ENCODE results near the gene RALY. TPM values are rescaled to one million over a fixed set of nuclear protein-coding genes. Genes with fewer than 3 reads are reported as not detected.

Gene RALY
- total RNA-seq, 2 experiments from 2014 or later = 136 to 163 TPM

GRCh38 chr20:34045294-34045693, 51.6 kb downstream of the RALY start:
- CTCF ChIA-PET (ENCODE audit: unreplicated experiment) = no interaction called here
- no peak for DNase-seq (ENCODE audit: low spot score)
- peaks cover 6% of the 10 kb centered on the region for H3K4me1 ChIP-seq (ENCODE audit: insufficient read depth, low read length, poor library complexity, severe bottlenecking)
- H3K4me2 ChIP-seq (ENCODE audit: low read length) = no peak overlapping the region
- no peak overlapping the region for H3K4me3 ChIP-seq (ENCODE audit: low read depth, low read length, poor library complexity, severe bottlenecking)
- H2AFZ ChIP-seq (ENCODE audit: low read length) = no peak overlapping the region
- no peak overlapping the region for H3K27ac ChIP-seq (ENCODE audit: low read depth, low read length, poor library complexity, severe bottlenecking)
- intact Hi-C loops (cut with micrococcal nuclease; ENCODE audit: unreplicated experiment) = no loop called here
- H3K36me3 ChIP-seq (ENCODE audit: insufficient read depth, low read length) = peaks cover 60% of the 10 kb centered on the region
- TF ChIP-seq EZH2phosphoT487 (IDR thresholded peaks at IDR 0.05; ENCODE audit: borderline replicate concordance, low read depth, low read length) (no peak), CTCF (conservative IDR thresholded peaks at IDR 0.05; ENCODE audit: low read length) (no peak)
- H4K20me1 ChIP-seq (ENCODE audit: insufficient read depth, low read length) = peaks cover 18% of the 10 kb centered on the region
- BruUV-seq (replicated peaks) = no TSS peak
- H3K9me3 ChIP-seq (ENCODE audit: low read length) = no peaks in the 10 kb centered on the region
- POLR2A ChIA-PET = no interaction called here
- H3K9me2 ChIP-seq (ENCODE audit: insufficient read depth, low read length) = no peaks in the 10 kb centered on the region
- H3K79me2 ChIP-seq (ENCODE audit: insufficient read depth, low read depth, low read length) = peaks cover 87% of the 10 kb centered on the region

- CTCF ChIA-PET (ENCODE audit: unreplicated experiment) = no interaction called here
- TF ChIP-seq EZH2phosphoT487 (IDR thresholded peaks at IDR 0.05; ENCODE audit: borderline replicate concordance, low read depth, low read length) (no peak), CTCF (conservative IDR thresholded peaks at IDR 0.05; ENCODE audit: low read length) (no peak)
- BruUV-seq (replicated peaks) = no TSS peak
These were observed 52.4 kb downstream of the RALY start for GRCh38 chr20:34045930-34046725.

More at GRCh38 chr20:34045930-34046725, 52.4 kb downstream of the RALY start:
- no peak overlapping the region for H3K4me2 ChIP-seq (ENCODE audit: low read length)
- peaks cover 14% of the 10 kb centered on the region for H4K20me1 ChIP-seq (ENCODE audit: insufficient read depth, low read length)
- H3K79me2 ChIP-seq (ENCODE audit: insufficient read depth, low read depth, low read length) = peaks cover 86% of the 10 kb centered on the region
- no peaks in the 10 kb centered on the region for H3K9me2 ChIP-seq (ENCODE audit: insufficient read depth, low read length)
- POLR2A ChIA-PET = interaction anchor here (0.6 kb wide), 1 partner anchor 1334 kb away, joined by 3 read pairs; no protein-coding TSS in a partner anchor
- H3K4me1 ChIP-seq (ENCODE audit: insufficient read depth, low read length, poor library complexity, severe bottlenecking) = peaks cover 6% of the 10 kb centered on the region
- H2AFZ ChIP-seq (ENCODE audit: low read length) = no peak overlapping the region
- no peaks in the 10 kb centered on the region for H3K9me3 ChIP-seq (ENCODE audit: low read length)
- intact Hi-C loops (cut with micrococcal nuclease; ENCODE audit: unreplicated experiment) = no loop called here
- no peak for DNase-seq (ENCODE audit: low spot score)
- H3K4me3 ChIP-seq (ENCODE audit: low read depth, low read length, poor library complexity, severe bottlenecking) = no peak overlapping the region
- no peak overlapping the region for H3K27ac ChIP-seq (ENCODE audit: low read depth, low read length, poor library complexity, severe bottlenecking)
- peaks cover 57% of the 10 kb centered on the region for H3K36me3 ChIP-seq (ENCODE audit: insufficient read depth, low read length)
